Natural killer cell (primary cell): Measurements from ENCODE around the gene KAT5. TPM values are rescaled to one million over a fixed set of nuclear protein-coding genes. Genes with fewer than 3 reads are reported as not detected.
"Not testable (repeated sequence)": the region's sequence is repeated elsewhere in the genome, so short reads cannot be mapped to it uniquely, and the experiment has no call there.

Experiments used
- ATAC-seq, 3 donors: fragments of 150-1000 bp in 2 of 3; fragments of 200-7000 bp in 1 of 3; cut with Tn5 transposase; 1 replicate in 1 of 3; 2 replicates in 2 of 3; pipeline ENCODE4 v1.10.0; 2021; ENCODE audit warnings: mild to moderate bottlenecking in 2 of 3, moderate library complexity in 2 of 3
- DNase-seq, 2 donors: peaks; one replicate each; pipeline versions ENCODE4 v3.0.0 to v3.0.0-alpha.2; 2013 to 2021; ENCODE audit warnings: mixed read lengths in 1 of 2
- H3K27ac ChIP-seq: one replicate; pipeline ENCODE4 v1.5.1; 2013; ENCODE audit warnings: mild to moderate bottlenecking, low read length
- H3K27me3 ChIP-seq: one replicate; pipeline ENCODE4 v1.6.1; 2013; ENCODE audit warnings: low read length; ENCODE audit not compliant: control insufficient read depth, insufficient read depth
- H3K36me3 ChIP-seq: one replicate; pipeline ENCODE4 v1.6.1; 2013; ENCODE audit warnings: low read length; ENCODE audit not compliant: control insufficient read depth, insufficient read depth
- H3K4me1 ChIP-seq: one replicate; pipeline ENCODE4 v1.6.1; 2013; ENCODE audit warnings: low read length; ENCODE audit not compliant: control insufficient read depth, insufficient read depth
- H3K4me3 ChIP-seq: one replicate; pipeline ENCODE4 v1.5.1; 2013; ENCODE audit warnings: low read length
- H3K9me3 ChIP-seq: one replicate; pipeline ENCODE4 v1.6.1; 2013; ENCODE audit warnings: low read length; ENCODE audit not compliant: control insufficient read depth, insufficient read depth
- H3K27ac Mint-ChIP-seq, 2 donors: one replicate each; pipeline ENCODE4 v1.8.0; 2022; ENCODE audit warnings: mild to moderate bottlenecking in 2 of 2, mixed read lengths in 2 of 2, moderate library complexity in 1 of 2
- H3K27me3 Mint-ChIP-seq, 2 donors: one replicate each; pipeline ENCODE4 v1.8.0; 2022; ENCODE audit warnings: low read depth in 2 of 2, mixed read lengths in 2 of 2
- H3K36me3 Mint-ChIP-seq: one replicate; pipeline ENCODE4 v1.8.0; 2022; ENCODE audit warnings: mixed read lengths
- H3K4me1 Mint-ChIP-seq, 2 donors: one replicate each; pipeline ENCODE4 v1.8.0; 2022; ENCODE audit warnings: mixed read lengths in 2 of 2
- H3K4me3 Mint-ChIP-seq: one replicate; pipeline ENCODE4 v1.8.0; 2022; ENCODE audit warnings: mild to moderate bottlenecking, moderate library complexity, mixed read lengths
- H3K9me3 Mint-ChIP-seq, 2 donors: one replicate each; pipeline ENCODE4 v1.8.0; 2022; ENCODE audit warnings: mixed read lengths in 2 of 2
- WGBS: methylation state at CpG from one replicate; pipeline ENCODE4 v1.1.7; 2013; ENCODE audit warnings: missing lambda C conversion rate; ENCODE audit not compliant: insufficient coverage; 5-methylcytosine and 5-hydroxymethylcytosine counted together
- intact Hi-C: fragments of 100-400 bp; cut with micrococcal nuclease; formaldehyde crosslinking; loops from one replicate; pipeline ENCODE4 v1.14.2; 2022
- total RNA-seq, 4 donors: library from RNA; stranded (reverse); fragments of 120-200 nt in 1 of 4; gene quantifications; one replicate each; pipeline versions ENCODE4 v1.2.3 to v1.2.4, GENCODE V29; 2013 to 2022
- TF ChIP-seq, protein P1 (sequence below): fragments of 200-600 bp; IDR thresholded peaks from one replicate; pipeline ENCODE4 v1.8.0; 2022; ENCODE audit warnings: antibody characterized with exemption

The KAT5 gene
- total RNA-seq, 3 donors from 2014 or later (not counting 1 experiment from before 2014, with no cell fraction given) = 140 to 155 (median 146) TPM

DNA sequence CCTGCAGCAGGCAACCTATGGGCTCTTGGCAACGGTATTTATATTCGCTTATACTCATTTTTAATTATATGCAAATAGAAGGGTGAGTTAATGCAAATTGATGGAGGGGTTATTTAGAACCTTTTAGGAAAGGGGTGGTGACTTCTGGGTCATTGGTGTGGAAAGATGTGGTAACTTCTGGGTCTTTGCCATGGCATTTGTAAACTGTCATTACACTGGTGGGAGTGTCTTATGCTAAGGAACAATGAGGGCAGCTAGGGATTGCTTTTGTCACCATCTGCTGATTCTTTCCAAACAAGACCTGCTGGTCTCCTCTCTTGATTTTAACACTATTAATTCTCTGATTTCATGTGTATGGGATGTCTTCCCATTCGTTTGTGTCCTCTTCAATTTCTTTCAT lies 11.7 kb upstream of the KAT5 start:
- WGBS = no CpG with 5 or more reads among the region's 3 CpGs
- intact Hi-C loops = no loop called here

GRCh38 chr11:65701686-65702085 lies 10.4 kb upstream of the KAT5 start:
- TF ChIP-seq, protein P1, sequence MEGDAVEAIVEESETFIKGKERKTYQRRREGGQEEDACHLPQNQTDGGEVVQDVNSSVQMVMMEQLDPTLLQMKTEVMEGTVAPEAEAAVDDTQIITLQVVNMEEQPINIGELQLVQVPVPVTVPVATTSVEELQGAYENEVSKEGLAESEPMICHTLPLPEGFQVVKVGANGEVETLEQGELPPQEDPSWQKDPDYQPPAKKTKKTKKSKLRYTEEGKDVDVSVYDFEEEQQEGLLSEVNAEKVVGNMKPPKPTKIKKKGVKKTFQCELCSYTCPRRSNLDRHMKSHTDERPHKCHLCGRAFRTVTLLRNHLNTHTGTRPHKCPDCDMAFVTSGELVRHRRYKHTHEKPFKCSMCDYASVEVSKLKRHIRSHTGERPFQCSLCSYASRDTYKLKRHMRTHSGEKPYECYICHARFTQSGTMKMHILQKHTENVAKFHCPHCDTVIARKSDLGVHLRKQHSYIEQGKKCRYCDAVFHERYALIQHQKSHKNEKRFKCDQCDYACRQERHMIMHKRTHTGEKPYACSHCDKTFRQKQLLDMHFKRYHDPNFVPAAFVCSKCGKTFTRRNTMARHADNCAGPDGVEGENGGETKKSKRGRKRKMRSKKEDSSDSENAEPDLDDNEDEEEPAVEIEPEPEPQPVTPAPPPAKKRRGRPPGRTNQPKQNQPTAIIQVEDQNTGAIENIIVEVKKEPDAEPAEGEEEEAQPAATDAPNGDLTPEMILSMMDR = no peak
- Histone ChIP-seq H3K4me1 (peaks cover 4% of the 10 kb centered on the region), H3K36me3 (no peaks in the 10 kb centered on the region), H3K27me3 (peaks cover 2% of the 10 kb centered on the region), H3K4me3 (no peak overlapping the region), H3K9me3 (no peaks in the 10 kb centered on the region), H3K27ac (no peak overlapping the region)
- 100% methylated on average over 1 of the region's 1 CpG for WGBS
- ATAC-seq (no peak), DNase-seq (no peak)
- H3K4me1 Mint-ChIP-seq = peaks cover 0 to 4% of the 10 kb centered on the region in 2 donors
- intact Hi-C loops = no loop called here
- H3K36me3 Mint-ChIP-seq = no peaks in the 10 kb centered on the region
- H3K27ac Mint-ChIP-seq = no peak overlapping the region
- H3K9me3 Mint-ChIP-seq = no peaks in the 10 kb centered on the region
- no peak overlapping the region for H3K4me3 Mint-ChIP-seq
- no peaks in the 10 kb centered on the region for H3K27me3 Mint-ChIP-seq

More for the DNA sequence above, 11.7 kb upstream of the KAT5 start:
- no peaks in the 10 kb centered on the region for H3K36me3 Mint-ChIP-seq
- H3K4me1 ChIP-seq = peaks cover 4% of the 10 kb centered on the region
- no peak overlapping the region for H3K4me3 ChIP-seq
- H3K27me3 ChIP-seq = peaks cover 2% of the 10 kb centered on the region
- H3K9me3 ChIP-seq = no peaks in the 10 kb centered on the region
- H3K27me3 Mint-ChIP-seq = no peaks in the 10 kb centered on the region
- no peak overlapping the region for H3K27ac Mint-ChIP-seq
- H3K4me3 Mint-ChIP-seq = no peak overlapping the region
- H3K27ac ChIP-seq = no peak overlapping the region
- no peak for DNase-seq
- TF ChIP-seq, protein P1 = no peak
- no peaks in the 10 kb centered on the region for H3K9me3 Mint-ChIP-seq
- peaks cover 3 to 6% of the 10 kb centered on the region in 2 donors for H3K4me1 Mint-ChIP-seq
- H3K36me3 ChIP-seq = no peaks in the 10 kb centered on the region
- no peak for ATAC-seq

- Histone ChIP-seq H3K27ac (no peak overlapping the region), H3K4me1 (peaks cover 6% of the 10 kb centered on the region), H3K4me3 (no peak overlapping the region), H3K27me3 (peaks cover 2% of the 10 kb centered on the region), H3K9me3 (no peaks in the 10 kb centered on the region), H3K36me3 (no peaks in the 10 kb centered on the region)
- H3K9me3 Mint-ChIP-seq = no peaks in the 10 kb centered on the region
- peaks cover 0 to 10% of the 10 kb centered on the region in 2 donors for H3K4me1 Mint-ChIP-seq
- WGBS = 72% methylated on average over 2 of the region's 4 CpGs
- no peaks in the 10 kb centered on the region for H3K36me3 Mint-ChIP-seq
- DNase-seq (no peak), ATAC-seq (no peak)
- TF ChIP-seq, protein P1 = no peak
- no peak overlapping the region for H3K4me3 Mint-ChIP-seq
- intact Hi-C loops = no loop called here
- no peak overlapping the region for H3K27ac Mint-ChIP-seq
- no peaks in the 10 kb centered on the region for H3K27me3 Mint-ChIP-seq
Measured at GRCh38 chr11:65703846-65704245, 8.2 kb upstream of the KAT5 start.

DNA sequence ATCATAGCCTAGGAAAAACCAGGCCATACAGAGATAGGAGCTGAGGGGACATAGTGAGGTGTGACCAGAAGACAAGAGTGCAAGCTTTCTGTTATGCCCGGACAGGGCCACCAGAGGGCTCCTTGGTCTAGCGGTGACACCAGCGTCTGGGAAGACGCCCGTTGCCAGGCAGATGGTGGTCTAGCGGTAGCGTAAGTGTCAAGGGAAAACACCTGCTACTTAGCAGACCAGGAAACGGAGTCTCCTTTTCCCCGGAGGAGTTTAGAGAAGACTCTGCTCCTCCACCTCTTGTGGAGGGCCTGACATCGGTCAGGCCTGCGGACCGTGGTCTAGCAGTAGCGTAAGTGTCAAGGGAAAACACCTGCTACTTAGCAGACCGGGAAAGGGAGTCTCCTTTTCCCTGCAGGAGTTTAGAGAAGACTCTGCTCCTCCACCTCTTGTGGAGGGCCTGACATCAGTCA lies 5.7 kb upstream of the KAT5 start:
- H3K27me3 Mint-ChIP-seq, H3K4me3 ChIP-seq, H3K27me3 ChIP-seq, H3K36me3 Mint-ChIP-seq, H3K4me3 Mint-ChIP-seq, H3K9me3 Mint-ChIP-seq, H3K36me3 ChIP-seq, H3K9me3 ChIP-seq: not testable (repeated sequence)
- WGBS = 15% methylated on average over 14 of the region's 14 CpGs
- Mint-ChIP-seq H3K27ac (peak overlapping the region in 1 of 2 donors; percentile 78), H3K4me1 (peaks cover 0 to 11% of the 10 kb centered on the region in 2 donors)
- TF ChIP-seq, protein P1 = peak; percentile 78
- DNase-seq (peak; percentile 66 to 81), ATAC-seq (peak in 2 of 3 donors; percentile 36 to 45)
- peaks cover 10% of the 10 kb centered on the region for H3K4me1 ChIP-seq
- intact Hi-C loops = loop anchor here (1.0 kb wide), 2 partner anchors 112 to 283 kb away; no protein-coding TSS in a partner anchor
- H3K27ac ChIP-seq = peak overlapping the region; percentile 30

GRCh38 chr11:65707002-65707401 lies 5.0 kb upstream of the KAT5 start:
- H3K4me3 Mint-ChIP-seq, intact Hi-C loops, H3K27me3 ChIP-seq: not testable (repeated sequence)

More at GRCh38 chr11:65707002-65707401, 5.0 kb upstream of the KAT5 start:
- H3K27ac ChIP-seq, H3K4me3 ChIP-seq, DNase-seq, ATAC-seq, H3K9me3 Mint-ChIP-seq, H3K36me3 ChIP-seq, H3K27me3 Mint-ChIP-seq, H3K36me3 Mint-ChIP-seq, H3K9me3 ChIP-seq: not testable (repeated sequence)
- 93% methylated on average over 11 of the region's 12 CpGs for WGBS
- peaks cover 0 to 17% of the 10 kb centered on the region in 2 donors for H3K4me1 Mint-ChIP-seq
- peaks cover 13% of the 10 kb centered on the region for H3K4me1 ChIP-seq
- peak overlapping the region in 1 of 2 donors; percentile 78 for H3K27ac Mint-ChIP-seq
